H54 (cell line): ENCODE measurements around the gene RAD51B.

Experiments used
- DNase-seq: peaks from one replicate; pipeline ENCODE4 v3.0.0; 2011; ENCODE audit warnings: low spot score, mixed read lengths; ENCODE audit not compliant: insufficient read length
- FAIRE-seq: peaks from 3 replicates; lab custom pipeline; 2011; peaks lifted over from hg19 to GRCh38; lab: Jason Lieb, UNC
- POLR2A ChIP-seq: IDR thresholded peaks from 2 replicates; pipeline ENCODE4 v1.6.1; 2011; ENCODE audit warnings: low read depth, mild to moderate bottlenecking, low read length

RAD51B gene

GRCh38 chr14:68477110-68477455 lies 657.5 kb downstream of the RAD51B start:
- DNase-seq: no peak
- no peak for FAIRE-seq
- TF ChIP-seq POLR2A: no peak

GRCh38 chr14:68477461-68478085 lies 658.0 kb downstream of the RAD51B start:
- TF ChIP-seq POLR2A: no peak
- FAIRE-seq: no peak
- DNase-seq: no peak

DNA sequence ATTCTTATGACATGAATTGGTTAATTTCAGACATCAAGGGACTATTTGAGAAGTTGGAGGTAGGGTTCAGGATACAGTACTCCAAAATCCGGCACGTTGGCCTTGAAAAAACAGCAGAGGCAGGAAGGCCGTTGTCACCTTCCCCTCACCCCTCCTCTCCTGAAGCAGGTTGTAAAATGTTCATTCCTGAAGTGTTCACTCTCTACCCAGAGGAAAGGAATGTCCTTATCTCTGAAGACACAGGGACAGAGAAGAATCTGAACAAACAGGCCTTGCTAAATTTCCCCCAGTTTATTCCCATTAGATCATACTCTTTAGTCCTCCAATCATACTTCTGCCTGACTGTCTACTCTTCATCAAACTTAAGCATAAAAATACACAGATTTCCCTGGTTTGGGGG lies 659.7 kb downstream of the RAD51B start:
- DNase-seq: no peak
- TF ChIP-seq POLR2A: no peak
- FAIRE-seq: no peak

DNA sequence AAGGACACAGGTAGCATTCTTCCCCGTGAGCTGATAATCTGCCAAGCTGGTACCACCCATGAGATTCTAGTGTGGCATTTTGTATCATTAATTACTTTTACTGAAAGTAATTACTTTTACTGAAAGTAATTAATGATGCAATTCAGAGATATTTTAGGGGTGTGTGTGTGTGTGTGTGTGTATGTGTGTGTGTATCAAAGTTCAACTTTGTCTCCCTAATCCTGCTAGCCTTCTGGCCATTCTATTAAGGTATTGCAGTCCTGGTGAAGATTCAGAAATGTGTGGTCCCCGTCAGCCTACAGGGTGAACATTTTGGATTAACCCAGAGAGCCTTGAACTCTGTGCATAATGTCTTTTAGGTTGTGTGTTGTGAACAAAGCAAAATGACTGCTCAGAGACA lies 662.4 kb downstream of the RAD51B start:
- DNase-seq (no peak), FAIRE-seq (no peak)
- no peak for TF ChIP-seq POLR2A

DNA sequence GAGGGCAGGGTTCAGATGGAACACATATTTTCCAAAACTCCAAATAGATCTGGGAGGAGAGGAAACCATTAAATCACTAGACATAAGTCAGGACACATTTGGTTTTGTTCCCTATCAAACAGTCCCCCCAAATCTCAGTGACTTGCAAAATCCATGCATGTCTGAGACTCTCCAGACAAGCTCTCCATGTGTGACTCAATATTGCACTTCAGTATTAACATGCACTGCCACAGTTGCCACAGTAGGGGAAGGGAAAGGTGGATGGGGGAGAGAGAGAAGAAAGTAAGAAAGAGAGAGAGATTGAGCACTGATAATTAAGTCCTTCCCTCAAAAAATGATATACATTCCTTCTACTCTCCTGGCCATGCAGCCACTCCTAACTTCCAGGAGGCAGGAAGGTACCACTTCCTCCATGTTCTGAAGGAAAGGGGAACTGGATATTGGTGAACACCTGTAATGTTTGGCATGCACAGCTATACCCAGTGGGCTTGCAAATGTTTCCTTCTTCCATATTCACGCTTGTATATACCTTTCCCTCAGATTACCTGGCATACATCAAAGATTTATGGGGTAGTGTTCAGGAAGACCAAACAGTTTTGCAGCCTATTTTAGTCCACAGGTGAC lies 663.3 kb downstream of the RAD51B start:
- no peak for TF ChIP-seq POLR2A
- no peak for FAIRE-seq
- no peak for DNase-seq

GRCh38 chr14:68486033-68486732 lies 666.6 kb downstream of the RAD51B start:
- DNase-seq (no peak), FAIRE-seq (no peak)
- TF ChIP-seq POLR2A: no peak

DNA sequence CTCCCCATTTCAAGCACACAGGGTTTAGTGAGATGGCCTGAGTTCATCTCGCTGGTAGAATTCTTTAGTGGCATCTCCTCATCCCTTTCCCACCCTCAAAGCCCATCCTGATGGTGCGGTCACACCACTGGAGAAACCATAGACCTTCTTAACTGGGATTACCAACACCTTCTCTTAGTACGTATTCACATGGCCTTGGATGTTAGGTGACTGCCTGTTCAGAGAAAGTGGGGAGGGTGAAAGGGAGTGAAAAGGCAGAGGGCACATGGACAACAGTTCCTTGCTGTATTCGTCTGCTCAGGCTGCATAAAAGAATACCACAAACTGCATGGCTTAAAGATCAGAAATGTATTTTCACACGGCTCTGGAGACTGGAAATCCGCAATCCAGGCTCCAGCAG lies 667.2 kb downstream of the RAD51B start:
- FAIRE-seq (no peak), DNase-seq (no peak)
- no peak for TF ChIP-seq POLR2A

- no peak for DNase-seq
- TF ChIP-seq POLR2A: no peak
- peak; percentile 15 for FAIRE-seq
Measured at GRCh38 chr14:68487805-68488590, 668.4 kb downstream of the RAD51B start.

GRCh38 chr14:68491793-68492192 lies 672.2 kb downstream of the RAD51B start:
- no peak for DNase-seq
- TF ChIP-seq POLR2A: no peak
- no peak for FAIRE-seq

- TF ChIP-seq POLR2A: no peak
- FAIRE-seq (no peak), DNase-seq (no peak)
Measured at GRCh38 chr14:68492381-68493151, 673.0 kb downstream of the RAD51B start.

DNA sequence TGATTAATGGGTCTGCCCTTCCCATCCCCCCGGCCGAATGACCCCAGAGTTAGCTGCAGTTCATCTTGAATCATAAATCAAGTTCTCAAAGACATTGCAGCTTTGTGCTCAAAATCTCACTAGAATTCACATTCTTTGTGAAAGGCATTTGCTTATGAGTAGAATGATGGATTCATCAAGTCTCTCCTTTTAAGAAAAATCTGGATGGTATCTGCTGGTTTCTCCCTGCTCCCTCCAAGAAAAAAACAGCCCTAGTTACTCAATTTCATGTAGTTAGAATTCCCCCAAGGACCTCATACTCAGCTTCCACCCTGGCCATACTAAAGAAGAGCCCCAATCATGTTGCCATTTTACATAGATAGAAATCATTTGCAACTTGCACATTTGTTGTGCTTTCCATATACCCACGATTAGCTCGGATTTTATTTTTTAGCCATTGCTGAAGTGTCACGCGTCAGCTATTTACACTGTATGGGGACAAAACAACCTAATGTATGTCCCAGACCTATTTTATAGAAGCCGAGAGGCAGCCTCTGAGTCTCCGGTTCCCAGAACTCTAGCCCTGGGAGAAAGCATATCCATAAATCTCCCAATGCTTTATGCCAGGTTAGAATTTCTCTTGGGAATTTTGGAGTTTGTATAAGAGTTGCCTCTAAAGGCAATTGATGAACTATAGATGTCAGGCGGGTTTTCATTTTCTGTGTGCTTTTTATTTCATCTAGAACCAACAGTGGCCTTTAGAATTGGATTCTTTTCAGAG lies 673.8 kb downstream of the RAD51B start:
- FAIRE-seq (no peak), DNase-seq (no peak)
- no peak for TF ChIP-seq POLR2A

DNA sequence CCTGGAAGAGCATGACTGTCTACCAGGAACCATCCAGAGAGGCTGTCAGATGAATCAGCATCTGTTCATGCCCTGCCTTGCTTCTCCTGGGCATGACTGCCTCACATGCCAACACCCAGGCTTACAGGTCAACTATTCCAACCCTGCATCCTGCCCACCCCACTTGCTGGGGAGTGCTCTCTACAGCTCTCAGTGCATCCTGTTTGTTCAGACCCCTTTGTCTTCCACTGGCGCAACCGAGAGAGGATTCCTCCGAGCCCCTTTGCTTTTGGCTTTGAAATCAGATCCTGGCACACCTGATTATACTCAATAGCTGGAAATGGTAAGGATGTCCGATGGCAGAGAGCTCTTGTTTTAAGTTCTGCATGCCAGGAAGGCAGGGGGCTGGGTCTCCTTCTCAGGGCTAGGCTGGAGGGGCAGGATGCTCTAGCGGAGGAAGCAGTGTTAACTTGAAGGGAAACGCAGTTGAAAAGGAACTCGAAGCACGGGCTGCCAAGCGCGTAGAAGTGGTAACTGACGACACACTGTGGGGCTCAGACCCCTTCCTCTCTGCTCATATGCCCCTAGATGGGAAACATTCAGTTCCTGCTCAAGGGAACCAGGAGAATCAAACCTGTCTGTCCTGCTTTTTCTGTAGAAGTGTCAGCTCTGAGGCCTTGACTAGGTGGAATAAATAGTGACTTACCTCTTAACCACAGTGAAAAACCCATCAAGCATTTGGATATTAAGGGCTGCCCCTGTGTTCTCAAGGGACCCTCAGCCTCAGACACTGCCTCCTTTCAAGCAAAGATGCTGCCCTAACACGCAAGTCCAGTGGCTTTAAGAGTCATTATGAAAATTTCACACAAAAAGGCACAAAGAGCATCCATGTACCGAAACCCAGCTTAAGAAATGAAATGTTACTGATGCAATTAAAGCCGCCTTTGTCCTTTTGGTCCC lies 675.8 kb downstream of the RAD51B start:
- FAIRE-seq (peak; percentile 84), DNase-seq (no peak)
- TF ChIP-seq POLR2A: no peak

GRCh38 chr14:68497011-68497410 lies 677.4 kb downstream of the RAD51B start:
- FAIRE-seq (no peak), DNase-seq (no peak)
- no peak for TF ChIP-seq POLR2A
